Midbrain (tissue), 1 donor: Measurements from ENCODE around the gene GALR2.

Experiments
- DNase-seq: peaks from one replicate; lab custom pipeline; 2025; lab: John Stamatoyannopoulos, UW

Gene GALR2

GRCh38 chr17:76124582-76125390 lies 50.2 kb downstream of the GALR2 start:
- no peak for DNase-seq

GRCh38 chr17:76125391-76125675 lies 50.8 kb downstream of the GALR2 start:
- DNase-seq = no peak

- no peak for DNase-seq
Observed at GRCh38 chr17:76125922-76126321, 51.3 kb downstream of the GALR2 start.
